ENCODE measurements around the gene COL4A2.

COL4A2 gene

DNA sequence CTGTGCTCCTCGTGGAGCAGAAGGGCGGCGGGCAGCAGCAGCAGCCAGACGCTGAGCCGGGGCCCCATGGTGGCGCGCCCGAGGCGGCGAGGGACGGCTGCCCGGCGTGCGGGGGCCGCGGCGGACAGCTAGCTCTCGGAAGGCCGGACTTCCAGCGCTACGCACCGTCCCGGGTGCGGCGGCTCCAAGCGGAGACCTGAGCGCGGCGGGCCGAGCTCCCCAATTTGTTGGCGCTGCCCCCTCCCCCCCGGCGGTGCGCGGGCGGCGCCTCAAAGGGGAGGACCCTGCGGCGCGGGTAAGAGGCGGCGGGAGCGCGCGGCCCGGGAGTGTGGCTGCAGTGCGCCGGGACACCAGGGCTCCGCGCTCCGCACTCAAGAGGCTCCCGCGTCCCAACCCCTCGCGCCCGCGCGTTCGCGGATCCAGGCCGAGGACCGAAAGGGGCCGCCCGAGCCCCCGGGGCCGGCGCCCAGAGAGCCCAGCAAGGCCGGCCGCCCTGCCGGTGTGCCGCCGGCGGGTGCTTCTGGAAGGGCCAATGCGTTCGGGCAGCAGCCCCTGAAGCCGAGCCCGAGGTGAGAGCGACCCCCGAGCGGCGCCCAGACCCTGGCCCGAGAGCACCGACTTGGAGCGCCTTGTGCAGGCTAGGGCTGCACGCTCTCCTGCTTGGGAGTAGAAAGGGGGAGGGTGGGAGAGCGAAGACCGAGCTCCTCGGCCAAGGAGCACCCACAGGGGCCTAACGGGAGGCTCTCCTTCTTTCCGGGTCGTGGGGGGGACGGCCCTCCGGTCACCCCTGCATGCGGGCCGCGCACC, at the start of gene COL4A2, which contains the start of gene COL4A1:
TSS of gene COL4A2 (plus strand) at position 325 of the 807 bp plus-strand sequence. CDS start 620 bp downstream, outside the sequence.
TSS of gene COL4A1 (minus strand) at position 198 of the 807 bp plus-strand sequence. CDS start at position 68, 130 bp downstream.
- DNase-seq (ENCODE audit: low read depth) = no peak

DNA sequence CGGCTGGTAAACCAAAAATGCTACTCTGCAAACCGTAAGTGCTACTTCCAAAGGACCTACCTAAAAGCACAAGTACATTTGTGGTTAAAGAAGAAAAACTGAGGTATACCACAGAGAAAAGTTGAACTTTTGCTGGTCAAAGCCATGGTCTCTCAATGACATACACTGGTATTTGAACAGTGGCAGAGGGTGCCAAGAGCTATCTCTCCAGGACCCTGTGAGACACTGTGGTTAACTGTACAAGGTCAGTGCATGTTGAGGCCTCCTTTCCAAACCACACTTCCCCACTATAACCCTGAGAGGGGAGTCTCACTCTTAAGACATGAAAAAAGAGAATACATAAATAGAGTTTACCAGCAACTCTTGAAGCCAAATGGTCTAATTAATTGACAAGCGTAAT, 49.7 kb upstream of the COL4A2 start:
- no peak for DNase-seq (ENCODE audit: low read depth)

DNA sequence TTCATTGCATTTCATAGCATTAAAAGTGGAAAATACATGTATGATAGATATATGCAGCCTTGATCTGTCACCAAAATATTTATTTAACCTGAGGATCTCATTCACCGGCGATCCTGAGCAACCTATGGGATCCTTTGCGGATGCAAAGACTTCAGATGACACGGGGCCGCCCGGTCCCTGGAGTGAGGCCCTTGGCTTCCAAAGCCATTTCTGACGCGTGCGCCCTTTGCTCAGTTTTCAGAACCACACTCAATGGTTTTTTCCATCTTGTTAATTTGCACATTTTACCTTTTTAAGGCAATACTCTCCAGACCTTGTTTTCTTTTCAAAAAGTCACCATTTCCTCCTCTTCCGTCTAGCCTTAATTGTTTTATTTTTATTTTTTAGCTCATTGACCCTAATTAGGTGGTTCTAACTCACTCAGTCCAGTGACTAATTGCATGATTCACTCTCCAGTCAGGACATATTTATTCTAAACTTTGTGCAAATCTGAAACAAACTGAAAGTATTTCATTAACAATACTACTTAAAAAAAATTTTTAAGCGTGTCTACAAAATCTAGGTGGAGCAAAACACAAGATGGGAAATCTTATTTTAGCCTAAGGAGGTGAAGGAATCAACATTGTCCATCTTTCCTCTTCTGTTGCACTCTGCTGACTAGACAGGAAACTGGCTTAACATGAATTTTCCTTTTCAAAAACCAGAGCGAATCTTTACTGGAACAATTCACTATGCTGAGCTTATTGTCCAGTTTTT, 48.0 kb upstream of the COL4A2 start:
- DNase-seq (ENCODE audit: low read depth) = no peak

DNA sequence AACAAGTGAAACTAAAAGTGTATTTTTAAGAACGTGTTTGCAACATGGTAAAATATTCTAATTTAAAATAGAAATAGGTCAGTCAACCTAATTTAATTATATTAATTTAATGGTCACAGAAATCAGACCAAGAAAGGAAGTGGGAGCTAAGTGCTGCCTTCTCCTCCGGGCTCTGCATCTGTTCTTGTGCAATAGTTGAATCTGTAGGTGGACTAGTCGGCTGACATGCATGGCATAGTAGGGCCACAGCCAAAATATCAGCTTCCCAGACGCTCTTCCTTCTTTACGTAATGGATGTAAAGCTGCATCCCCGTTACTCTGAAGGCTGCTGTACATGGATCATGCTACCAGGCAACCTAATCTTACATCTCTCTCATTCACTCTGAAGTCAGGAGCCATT, 47.4 kb upstream of the COL4A2 start:
- DNase-seq (ENCODE audit: low read depth) = no peak

DNA sequence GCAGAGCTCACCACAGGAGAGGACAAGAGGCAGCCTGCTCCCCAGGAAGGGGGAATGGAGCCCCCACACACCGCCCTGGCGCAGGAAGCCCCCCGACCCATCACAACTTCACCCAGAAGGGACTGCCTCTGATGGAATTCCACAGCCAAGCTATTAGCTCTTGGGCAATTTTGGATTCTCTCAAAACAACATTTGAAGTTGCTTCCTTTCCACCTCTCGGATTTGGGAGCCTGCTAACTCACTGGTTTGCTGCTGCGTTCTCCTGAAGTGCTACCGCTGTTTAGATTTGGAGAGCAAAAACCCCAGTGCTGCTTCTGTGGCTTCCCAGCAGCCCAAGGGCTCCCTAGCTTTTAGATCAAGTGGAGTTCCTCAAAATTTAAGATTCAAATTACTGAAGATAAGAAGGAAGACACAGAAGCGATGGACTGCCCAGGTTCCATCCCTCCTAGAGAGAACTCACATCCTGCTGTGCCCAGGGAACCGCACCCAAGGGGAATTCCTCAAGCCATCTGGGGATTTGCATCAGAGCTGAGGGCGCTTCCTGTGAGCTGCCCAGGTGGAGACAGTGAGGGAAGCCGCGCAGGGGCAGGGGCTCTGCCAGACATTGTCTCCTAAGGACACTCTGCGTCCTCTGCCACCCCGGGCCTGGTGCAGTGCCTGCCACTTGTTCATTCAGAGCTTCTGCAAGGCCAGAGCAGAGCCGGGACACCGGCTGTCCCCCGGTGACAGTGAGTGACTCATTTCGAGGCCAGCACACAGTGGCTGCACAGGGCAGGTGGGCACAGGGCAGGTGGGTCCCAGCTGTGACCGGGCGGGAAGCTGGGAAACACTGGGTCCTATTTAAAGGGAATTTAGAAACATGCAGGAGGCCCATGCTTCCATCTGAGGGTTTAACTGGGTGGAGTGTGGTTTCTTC, 45.7 kb upstream of the COL4A2 start:
- DNase-seq (ENCODE audit: low read depth) = no peak

DNA sequence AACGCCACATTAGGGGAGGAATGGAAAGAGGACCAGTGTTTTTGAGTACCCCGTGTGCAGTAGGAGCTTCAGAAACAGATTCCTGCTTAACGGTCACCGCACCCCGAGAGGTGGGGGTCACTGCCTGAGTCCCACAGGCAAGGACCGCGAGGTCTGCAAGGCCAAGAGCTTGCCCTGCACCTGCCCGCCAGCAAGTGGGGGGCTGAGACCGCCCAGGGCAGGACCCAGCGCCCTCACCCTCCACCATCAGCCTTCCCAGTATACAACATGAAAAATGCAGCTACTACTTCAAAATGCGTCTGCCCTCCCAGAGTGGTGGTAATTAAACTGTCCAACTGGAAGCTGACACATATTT, 45.0 kb upstream of the COL4A2 start:
- no peak for DNase-seq (ENCODE audit: low read depth)

DNA sequence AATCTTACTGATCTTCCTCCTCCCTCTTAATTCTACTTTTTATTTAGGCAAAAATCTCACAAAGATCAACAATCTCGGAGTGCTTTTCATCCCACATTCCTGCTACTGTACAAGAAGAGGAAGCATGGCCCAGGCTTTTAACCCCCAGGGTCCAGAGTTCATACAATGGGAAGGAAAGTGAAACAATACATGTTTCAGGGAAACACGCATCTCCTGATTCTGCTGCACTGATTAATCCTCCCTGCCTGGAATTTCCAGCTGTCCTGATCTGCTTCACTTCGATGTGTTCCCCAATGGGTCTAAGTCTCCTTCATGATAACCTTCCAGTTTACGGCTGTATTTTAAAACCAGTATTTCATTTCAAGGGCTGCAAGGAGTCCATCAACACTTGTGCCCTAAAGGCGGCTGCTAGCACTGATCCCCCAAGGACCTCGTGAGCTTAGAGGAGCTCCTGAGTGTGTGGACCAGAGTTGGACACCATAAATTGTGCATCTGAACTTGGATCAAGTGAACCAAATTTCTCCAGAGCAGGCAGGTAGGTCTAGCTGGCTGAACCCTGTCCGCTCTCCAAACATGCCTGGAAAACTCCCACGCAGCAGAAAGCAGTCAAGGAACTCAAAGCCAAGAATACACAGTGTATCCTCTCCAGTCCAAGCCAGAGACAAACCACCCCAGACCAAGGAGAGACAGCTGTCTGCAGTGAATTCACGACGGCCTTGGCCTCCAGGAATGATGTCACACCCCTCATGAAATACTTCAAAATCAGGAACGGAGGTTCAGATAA, 44.4 kb upstream of the COL4A2 start:
- DNase-seq (ENCODE audit: low read depth) = no peak

DNA sequence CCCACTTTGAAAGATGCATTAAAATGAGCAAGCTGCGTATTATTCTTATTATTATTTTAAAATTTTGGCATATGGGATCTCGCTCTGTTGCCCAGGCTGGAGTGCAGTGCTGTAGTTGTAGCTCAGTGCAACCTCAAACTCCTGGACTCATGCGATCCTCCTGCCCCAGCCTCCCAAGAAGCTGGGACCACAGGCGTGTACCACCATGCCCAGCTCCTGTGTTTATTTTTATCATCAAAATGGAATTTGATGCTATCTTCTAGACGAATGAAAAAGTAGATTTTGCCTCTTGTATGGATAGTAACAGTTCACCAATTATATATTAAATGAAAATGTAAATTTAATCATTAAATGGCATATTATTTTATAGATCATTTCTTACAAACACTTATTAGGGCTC, 43.7 kb upstream of the COL4A2 start:
- DNase-seq (ENCODE audit: low read depth) = no peak

DNA sequence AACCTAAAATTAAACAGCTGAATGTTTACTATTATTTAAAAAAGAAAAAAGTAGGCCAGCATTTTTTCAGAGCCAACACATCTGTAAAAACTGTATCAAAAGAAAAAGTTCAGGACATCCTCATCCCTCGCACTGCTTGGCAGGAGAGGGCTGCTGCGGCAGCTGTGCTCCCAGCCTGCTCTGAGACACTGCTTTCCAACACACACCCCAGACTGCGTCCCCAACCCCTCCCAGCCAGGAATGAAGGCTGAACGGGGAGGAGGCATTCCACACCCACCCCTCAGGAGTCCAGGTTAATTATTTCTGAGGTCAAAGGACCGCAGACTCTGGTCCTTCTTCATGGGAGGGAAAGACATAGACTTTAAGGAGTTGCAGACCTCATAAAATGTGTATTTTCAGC, 43.2 kb upstream of the COL4A2 start:
- DNase-seq (ENCODE audit: low read depth) = no peak

DNA sequence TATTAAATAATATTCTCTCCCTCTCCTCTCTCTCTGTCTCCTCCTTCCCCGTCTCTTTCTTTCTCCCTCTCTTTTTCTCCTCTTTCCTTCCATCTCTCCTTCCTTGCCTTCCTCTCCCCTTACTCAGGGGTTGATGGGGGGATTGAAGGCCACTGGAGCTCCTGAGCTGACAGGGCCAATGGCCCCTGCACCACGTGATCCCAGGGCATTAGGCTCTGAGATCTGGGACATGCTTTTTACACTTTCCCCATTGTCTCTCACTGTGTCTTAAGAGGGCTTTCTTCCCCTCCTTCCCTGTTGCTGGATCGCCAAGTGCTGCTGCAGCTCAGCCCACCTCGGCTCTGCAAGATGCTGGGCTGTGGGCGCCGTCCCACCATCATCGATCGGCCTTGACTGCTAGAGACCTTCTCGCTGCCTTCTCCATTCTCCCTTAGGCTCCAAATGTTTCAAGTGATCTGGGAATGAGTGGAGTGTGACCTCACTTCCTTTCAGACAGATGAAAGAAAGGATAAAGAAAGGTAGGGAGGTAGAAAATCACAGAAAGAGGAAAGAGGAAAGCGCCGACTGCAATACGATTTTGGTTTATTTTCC, 42.3 kb upstream of the COL4A2 start:
- DNase-seq (ENCODE audit: low read depth) = no peak

DNA sequence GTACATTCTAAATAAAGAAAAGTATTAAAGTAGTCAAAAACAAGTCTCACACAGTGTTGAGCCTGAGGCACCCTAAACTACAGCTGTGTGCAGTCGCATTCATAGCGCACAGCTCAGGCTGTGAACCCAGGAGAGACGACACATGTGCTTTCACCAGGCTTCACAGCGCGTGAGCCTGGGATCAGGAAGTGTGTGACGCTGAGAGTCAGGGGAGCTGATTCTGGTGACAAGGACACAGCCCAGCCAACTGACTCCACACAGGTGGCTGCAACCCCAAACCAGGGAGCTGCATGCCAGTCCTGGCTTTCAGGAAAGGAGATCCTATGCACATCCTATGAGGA, 41.8 kb upstream of the COL4A2 start:
- DNase-seq (ENCODE audit: low read depth) = no peak

DNA sequence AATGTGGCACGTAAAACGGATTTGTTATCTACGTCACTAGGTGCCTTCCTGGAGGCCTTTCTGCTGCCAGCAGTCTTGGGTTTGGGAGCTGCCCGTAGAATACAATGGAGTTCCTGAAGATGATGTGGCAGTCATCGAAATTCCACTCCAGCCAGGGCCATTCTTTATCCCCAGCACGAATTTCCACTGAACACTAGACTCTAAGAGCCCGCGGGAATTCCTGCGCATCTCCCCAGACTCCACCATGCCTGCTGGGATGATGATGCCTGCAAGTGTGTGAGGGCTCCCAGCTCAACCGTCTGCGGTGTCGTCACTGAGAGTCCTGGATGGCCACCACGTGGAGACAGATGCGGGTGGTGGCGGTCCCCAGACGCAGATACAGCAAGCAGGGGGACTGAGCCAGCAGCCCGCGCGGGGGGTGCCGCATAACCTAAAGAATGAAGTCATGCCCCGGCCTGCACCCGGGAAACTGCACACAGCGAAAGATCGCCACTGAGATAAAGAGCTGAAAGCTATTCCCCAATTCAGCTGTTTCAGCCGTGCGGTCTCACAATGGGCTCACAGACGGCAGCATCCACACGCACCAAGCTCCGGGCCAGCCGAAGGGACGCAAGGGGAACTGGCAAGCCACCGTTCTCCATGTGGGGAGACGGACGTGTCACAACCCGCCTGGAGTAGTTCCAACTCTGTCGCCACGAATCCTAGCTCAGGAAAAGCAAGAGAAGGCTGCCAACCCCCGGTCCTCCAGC, 41.2 kb upstream of the COL4A2 start:
- no peak for DNase-seq (ENCODE audit: low read depth)

DNA sequence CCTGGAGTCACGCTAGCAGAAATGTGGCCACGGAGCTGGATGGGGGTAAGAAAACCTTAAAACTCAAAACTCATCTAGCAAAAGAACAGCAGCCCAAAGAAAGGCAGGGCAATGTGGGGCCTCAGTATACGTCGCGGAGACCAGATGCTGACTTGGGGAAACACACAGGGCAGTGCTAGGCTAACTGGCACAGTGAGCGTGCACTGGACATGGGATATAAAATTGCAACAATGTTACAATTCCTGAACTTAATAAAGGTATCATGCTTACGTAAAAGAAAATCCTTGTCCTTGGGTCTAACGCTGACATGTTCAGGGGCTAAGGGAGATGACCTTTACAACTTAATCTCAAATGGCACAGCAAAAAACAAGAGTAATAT, 40.7 kb upstream of the COL4A2 start:
- DNase-seq (ENCODE audit: low read depth) = no peak

DNA sequence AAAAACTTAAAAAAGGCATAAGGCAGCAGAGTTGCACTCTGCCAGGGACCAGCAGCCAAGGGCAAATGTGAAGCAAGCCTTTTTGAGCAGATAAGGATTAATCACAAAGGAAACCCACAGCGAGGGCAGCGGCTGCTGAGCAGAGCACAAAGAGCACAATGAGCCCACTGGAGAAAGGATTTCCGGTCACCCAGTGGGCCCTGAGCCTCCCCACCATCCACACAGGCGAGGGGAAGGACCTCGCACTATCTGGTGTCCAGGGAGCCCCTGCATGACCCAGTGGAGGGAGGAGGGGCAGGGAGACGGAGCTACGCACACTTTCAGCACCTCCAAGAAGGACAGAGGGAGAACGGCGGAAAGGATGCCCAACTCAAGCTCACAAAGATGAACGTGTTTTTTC, 40.1 kb upstream of the COL4A2 start:
- DNase-seq (ENCODE audit: low read depth) = no peak

DNA sequence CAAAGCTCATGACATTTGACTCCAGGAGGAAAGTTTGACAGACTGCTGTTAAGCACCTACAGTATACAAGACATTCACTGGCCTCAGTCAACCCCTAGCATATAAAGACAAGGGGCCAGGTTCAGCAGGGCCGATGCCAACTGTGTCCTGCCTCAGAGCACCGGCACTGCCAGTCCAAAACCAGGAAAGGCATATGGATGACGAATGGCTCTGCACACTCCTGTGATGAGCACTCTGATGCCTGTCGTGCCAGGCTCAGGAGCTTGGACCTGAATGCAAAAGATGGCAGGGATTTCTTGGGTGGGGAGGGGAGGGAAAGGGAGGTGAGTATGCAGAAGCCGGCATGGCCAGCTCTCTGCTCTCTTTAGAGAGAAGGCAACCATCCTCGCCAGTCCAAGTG, 39.0 kb upstream of the COL4A2 start:
- no peak for DNase-seq (ENCODE audit: low read depth)

DNA sequence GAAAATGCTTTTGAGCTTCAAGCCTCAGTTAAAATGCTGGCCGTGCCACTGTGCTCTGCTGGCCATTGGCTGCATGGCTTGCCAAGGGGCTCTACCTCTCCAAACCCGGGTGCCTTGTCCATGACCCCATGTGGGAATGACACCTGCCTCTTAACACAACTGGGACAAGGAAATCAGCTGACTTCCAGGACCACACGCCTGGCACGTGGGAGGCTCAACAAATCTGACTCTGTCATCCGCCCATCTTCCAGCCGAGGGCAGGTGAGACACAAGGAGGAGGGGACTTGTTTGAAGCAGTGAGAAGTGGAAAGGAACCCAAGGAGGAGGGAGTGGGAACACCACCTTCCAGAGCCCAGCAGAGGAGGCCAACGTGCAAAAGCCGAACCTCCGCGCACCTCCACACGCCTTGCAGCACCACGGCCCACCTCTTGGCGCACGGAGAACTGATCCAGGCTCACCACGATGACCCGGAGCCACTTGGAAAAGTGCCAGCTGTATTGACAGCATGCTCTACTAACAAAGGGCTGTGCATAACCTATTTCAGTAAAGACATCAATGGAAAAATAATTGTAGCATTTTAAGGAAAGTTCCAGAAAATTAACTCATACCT, 38.4 kb upstream of the COL4A2 start:
- no peak for DNase-seq (ENCODE audit: low read depth)

DNA sequence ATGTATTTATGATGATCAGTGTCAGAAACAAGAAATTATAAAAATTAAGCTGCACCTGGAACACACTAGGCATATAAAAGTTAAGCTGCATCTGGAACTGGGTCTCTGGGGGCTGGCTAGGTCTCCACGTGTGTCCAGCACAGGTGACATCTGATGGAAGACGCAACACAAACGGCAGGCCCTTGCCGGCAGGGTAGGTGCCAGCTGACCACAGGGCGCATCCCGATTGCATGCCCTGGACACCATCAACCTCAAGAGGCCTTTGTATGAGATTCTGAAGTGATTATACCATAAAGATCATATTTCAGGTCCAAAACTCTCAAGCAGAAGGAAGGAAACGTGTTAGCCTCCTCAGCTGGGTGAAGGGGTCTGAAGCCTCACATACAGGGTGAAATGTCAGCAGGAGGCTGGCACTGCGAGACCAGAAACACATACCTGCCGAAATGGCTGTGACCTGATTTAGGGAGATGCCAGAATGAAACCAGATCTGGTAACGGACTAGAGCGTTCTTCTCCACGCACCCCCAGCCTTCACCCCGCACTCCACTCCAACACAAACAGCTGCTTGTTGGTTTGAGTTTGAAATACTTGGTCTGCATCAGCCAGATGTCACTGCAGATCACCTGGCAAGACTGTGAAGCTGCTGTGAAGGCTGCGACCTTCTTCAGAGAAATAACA, 37.4 kb upstream of the COL4A2 start:
- DNase-seq (ENCODE audit: low read depth) = no peak

DNA sequence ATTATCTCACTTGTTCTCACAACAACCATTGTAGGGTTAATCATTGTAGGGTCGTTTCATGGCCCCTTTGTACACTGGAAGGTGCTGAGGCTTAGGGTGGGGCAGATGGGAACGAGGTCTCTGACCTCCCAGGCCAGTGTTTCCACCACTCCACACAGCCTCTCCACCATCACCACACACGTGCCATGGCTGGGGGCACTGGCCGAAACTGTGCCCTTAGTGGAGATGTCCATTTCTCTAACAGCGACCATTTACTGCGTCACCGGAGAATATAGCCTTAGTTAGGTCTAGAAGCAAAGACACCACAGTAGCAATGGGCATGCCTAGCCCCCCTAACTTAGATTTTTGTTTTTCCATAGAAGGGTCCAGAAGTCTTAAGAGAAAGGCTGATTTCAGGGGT, 36.6 kb upstream of the COL4A2 start:
- no peak for DNase-seq (ENCODE audit: low read depth)

DNA sequence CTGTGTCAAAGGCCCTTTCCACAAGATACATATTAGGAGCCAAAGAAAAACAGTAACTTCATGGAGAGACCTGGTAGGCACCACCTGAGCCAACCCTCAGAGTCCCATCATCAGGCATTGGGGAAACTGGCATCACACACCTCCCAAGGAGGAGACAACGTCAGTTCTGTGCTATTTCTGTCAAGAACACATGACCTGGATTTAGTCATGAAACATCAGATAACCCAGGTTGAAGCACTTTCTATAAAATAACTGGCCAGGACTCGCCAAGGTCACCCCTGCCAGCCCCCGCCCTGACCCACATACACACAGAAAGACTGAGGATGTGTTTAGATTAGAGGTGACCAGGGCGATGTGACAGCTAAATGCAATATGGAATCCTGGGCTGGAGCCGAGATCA, 35.8 kb upstream of the COL4A2 start:
- no peak for DNase-seq (ENCODE audit: low read depth)

DNA sequence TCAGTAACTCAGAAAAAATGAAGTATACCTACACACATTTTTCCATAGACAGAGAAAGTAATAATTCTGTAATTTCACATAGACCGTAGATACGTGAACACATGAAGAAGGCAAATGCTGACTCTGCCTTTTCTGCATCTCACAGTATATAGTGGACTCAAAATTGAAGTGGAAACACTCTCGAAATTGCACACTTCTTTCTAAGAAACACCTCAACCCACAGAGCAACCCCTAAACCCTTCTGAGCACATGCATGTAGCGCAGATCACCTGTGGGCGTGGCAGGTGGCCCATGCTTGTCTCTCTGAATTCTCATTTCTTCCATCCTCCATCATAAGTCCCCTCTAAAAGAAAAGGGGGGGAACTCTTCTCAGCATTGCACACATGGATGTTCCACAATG, 34.9 kb upstream of the COL4A2 start:
- DNase-seq (ENCODE audit: low read depth) = no peak

Measured in HS-27A (cell line).